ENCODE measurements around the gene A2ML1.

DNA sequence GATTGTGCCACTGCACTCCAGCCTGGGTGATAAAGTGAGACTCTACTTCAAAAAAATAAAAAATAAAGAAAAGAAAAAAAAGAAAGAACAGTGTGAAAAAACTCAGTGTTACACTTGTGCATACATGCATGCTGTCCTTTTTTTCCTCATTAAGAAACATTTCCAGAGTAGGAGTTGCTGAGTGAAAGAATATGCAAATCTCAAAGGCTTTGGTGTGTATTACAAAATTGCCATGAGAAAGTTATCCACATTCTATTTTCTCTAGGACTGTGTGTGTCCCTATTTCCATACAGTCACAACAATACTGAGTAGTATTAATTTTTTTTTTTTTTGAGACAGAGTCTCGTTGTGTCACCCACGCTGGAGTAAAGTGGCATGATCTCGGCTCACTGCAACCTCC, 830 bp upstream of the A2ML1 start:
- TF ChIP-seq, protein P1, sequence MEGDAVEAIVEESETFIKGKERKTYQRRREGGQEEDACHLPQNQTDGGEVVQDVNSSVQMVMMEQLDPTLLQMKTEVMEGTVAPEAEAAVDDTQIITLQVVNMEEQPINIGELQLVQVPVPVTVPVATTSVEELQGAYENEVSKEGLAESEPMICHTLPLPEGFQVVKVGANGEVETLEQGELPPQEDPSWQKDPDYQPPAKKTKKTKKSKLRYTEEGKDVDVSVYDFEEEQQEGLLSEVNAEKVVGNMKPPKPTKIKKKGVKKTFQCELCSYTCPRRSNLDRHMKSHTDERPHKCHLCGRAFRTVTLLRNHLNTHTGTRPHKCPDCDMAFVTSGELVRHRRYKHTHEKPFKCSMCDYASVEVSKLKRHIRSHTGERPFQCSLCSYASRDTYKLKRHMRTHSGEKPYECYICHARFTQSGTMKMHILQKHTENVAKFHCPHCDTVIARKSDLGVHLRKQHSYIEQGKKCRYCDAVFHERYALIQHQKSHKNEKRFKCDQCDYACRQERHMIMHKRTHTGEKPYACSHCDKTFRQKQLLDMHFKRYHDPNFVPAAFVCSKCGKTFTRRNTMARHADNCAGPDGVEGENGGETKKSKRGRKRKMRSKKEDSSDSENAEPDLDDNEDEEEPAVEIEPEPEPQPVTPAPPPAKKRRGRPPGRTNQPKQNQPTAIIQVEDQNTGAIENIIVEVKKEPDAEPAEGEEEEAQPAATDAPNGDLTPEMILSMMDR (IDR thresholded peaks at IDR 0.05; ENCODE audit: insufficient read depth, low read depth, low read length), result no peak
- TF ChIP-seq EZH2 (IDR thresholded peaks at IDR 0.05; ENCODE audit: insufficient read depth, low read length), result no peak

Measured in astrocyte (in vitro differentiated cells and primary cell).